Activated B cell treated with CpG ODN at 0.5 μM for 24 hours (primary cell): Measurements from ENCODE around the gene CCR7. TPM values are rescaled to one million over a fixed set of nuclear protein-coding genes. Genes with fewer than 3 reads are reported as not detected.

Experiments used
- ATAC-seq: fragments of 200-7000 bp; cut with Tn5 transposase; one replicate; pipeline ENCODE4 v1.10.0; 2021; ENCODE audit warnings: low read depth, mild to moderate bottlenecking, moderate library complexity
- CTCF ChIA-PET: fragments of 350-600 bp; sonication (Branson Sonifier 250); formaldehyde crosslinking; loops from one replicate; lab custom pipeline; 2021; ENCODE audit warnings: antibody characterized with exemption; lab: Charles Lee
- POLR2A ChIA-PET: fragments of 350-600 bp; sonication (Branson Sonifier 250); formaldehyde crosslinking; loops from one replicate; lab custom pipeline; 2021; ENCODE audit warnings: antibody characterized with exemption; lab: Charles Lee
- DNase-seq: peaks from one replicate; pipeline ENCODE4 v3.0.0; 2022
- H3K27ac Mint-ChIP-seq: one replicate; pipeline ENCODE4 v1.8.0; 2020; ENCODE audit warnings: mixed read lengths
- H3K27me3 Mint-ChIP-seq: one replicate; pipeline ENCODE4 v1.8.0; 2021; ENCODE audit warnings: mixed read lengths
- H3K36me3 Mint-ChIP-seq: one replicate; pipeline ENCODE4 v1.8.0; 2021; ENCODE audit warnings: low read depth, mixed read lengths
- H3K4me1 Mint-ChIP-seq: one replicate; pipeline ENCODE4 v1.8.0; 2021; ENCODE audit warnings: mixed read lengths
- H3K4me3 Mint-ChIP-seq: one replicate; pipeline ENCODE4 v1.8.0; 2020; ENCODE audit warnings: mild to moderate bottlenecking, mixed read lengths
- H3K9me3 Mint-ChIP-seq: one replicate; pipeline ENCODE4 v1.8.0; 2020; ENCODE audit warnings: mixed read lengths
- CTCF ChIP-seq: fragments of 200-600 bp; IDR thresholded peaks from one replicate; pipeline ENCODE4 v1.8.0; 2022; ENCODE audit warnings: antibody characterized with exemption, mild to moderate bottlenecking
- intact Hi-C: fragments of 100-400 bp; cut with micrococcal nuclease; formaldehyde crosslinking; loops from one replicate; pipeline ENCODE4 v1.15.1; 2024
- total RNA-seq: library from RNA; stranded (reverse); gene quantifications from 2 replicates; pipeline ENCODE4 v1.2.3, GENCODE V29; 2022

CCR7 gene
- total RNA-seq, 1 donor from 2014 or later: 572 TPM

- H3K27ac Mint-ChIP-seq: peak overlapping the region; percentile 53
- ATAC-seq (no peak), DNase-seq (no peak)
- POLR2A ChIA-PET: interaction anchor here (0.8 to 40.7 kb wide), 7 partner anchors 7 to 57 kb away, joined by 3 to 1450 read pairs (median 8); partner anchors contain the start of gene CCR7
- H3K4me1 Mint-ChIP-seq: peaks cover 77% of the 10 kb centered on the region
- peaks cover 14% of the 10 kb centered on the region for H3K9me3 Mint-ChIP-seq
- no peaks in the 10 kb centered on the region for H3K27me3 Mint-ChIP-seq
- CTCF ChIA-PET: interaction anchor here (0.8 to 1.5 kb wide), 3 partner anchors 9 to 52 kb away, joined by 3 to 4 read pairs (median 3); no protein-coding TSS in a partner anchor
- peaks cover 44% of the 10 kb centered on the region for H3K36me3 Mint-ChIP-seq
- H3K4me3 Mint-ChIP-seq: no peak overlapping the region
- no peak for TF ChIP-seq CTCF
- intact Hi-C loops: no loop called here
These were observed 2.1 kb upstream of the CCR7 start for GRCh38 chr17:40567377-40567776.

GRCh38 chr17:40565769-40566409, 617 bp upstream of the CCR7 start:
- Mint-ChIP-seq H3K4me3 (peak overlapping the region; percentile 89), H3K36me3 (peaks cover 44% of the 10 kb centered on the region), H3K27me3 (no peaks in the 10 kb centered on the region), H3K9me3 (peaks cover under 1% of the 10 kb centered on the region), H3K27ac (peak overlapping the region; percentile 99), H3K4me1 (peaks cover 76% of the 10 kb centered on the region)
- no peak for TF ChIP-seq CTCF
- POLR2A ChIA-PET: interaction anchor here (0.6 to 40.7 kb wide), 11 partner anchors 5 to 241 kb away, joined by 3 to 1885 read pairs (median 15); partner anchors contain the start of gene CCR7
- no peak for ATAC-seq
- DNase-seq: no peak
- intact Hi-C loops: loop anchor here (1.0 kb wide), 3 partner anchors 11 to 49 kb away; no protein-coding TSS in a partner anchor
- CTCF ChIA-PET: interaction anchor here (16.7 kb wide), 1 partner anchor 50 kb away, joined by 426 read pairs; no protein-coding TSS in a partner anchor

GRCh38 chr17:40564195-40564882, 933 bp downstream of the CCR7 start:
- peak overlapping the region; percentile 99 for H3K27ac Mint-ChIP-seq
- H3K9me3 Mint-ChIP-seq: no peaks in the 10 kb centered on the region
- DNase-seq: no peak
- ChIA-PET POLR2A (interaction anchor here (0.6 to 40.7 kb wide), 28 partner anchors 4 to 1124 kb away, joined by 3 to 1885 read pairs (median 8); partner anchors contain the start of genes CCR7, IGFBP4, SMARCE1 and TOP2A), CTCF (interaction anchor here (0.9 to 16.7 kb wide), 6 partner anchors 9 to 60 kb away, joined by 3 to 426 read pairs (median 5); no protein-coding TSS in a partner anchor)
- TF ChIP-seq CTCF: no peak
- peak overlapping the region; percentile 89 for H3K4me3 Mint-ChIP-seq
- H3K4me1 Mint-ChIP-seq: peaks cover 75% of the 10 kb centered on the region
- intact Hi-C loops: loop anchor here (5.0 kb wide), 2 partner anchors 163 to 253 kb away; no protein-coding TSS in a partner anchor
- no peaks in the 10 kb centered on the region for H3K27me3 Mint-ChIP-seq
- H3K36me3 Mint-ChIP-seq: peaks cover 59% of the 10 kb centered on the region
- ATAC-seq: no peak

- H3K4me3 Mint-ChIP-seq: peak overlapping the region; percentile 89
- ChIA-PET POLR2A (interaction anchor here (0.6 to 40.7 kb wide), 29 partner anchors 3 to 1363 kb away, joined by 3 to 1885 read pairs (median 6); partner anchors contain the start of genes CCR7, EIF1, IGFBP4 and RPL19), CTCF (interaction anchor here (0.7 to 16.7 kb wide), 8 partner anchors 10 to 1099 kb away, joined by 3 to 426 read pairs (median 3); no protein-coding TSS in a partner anchor)
- ATAC-seq: no peak
- H3K9me3 Mint-ChIP-seq: no peaks in the 10 kb centered on the region
- H3K4me1 Mint-ChIP-seq: peaks cover 77% of the 10 kb centered on the region
- no peaks in the 10 kb centered on the region for H3K27me3 Mint-ChIP-seq
- intact Hi-C loops: loop anchor here (5.0 kb wide), 2 partner anchors 164 to 254 kb away; no protein-coding TSS in a partner anchor
- DNase-seq: no peak
- H3K36me3 Mint-ChIP-seq: peaks cover 68% of the 10 kb centered on the region
- TF ChIP-seq CTCF: no peak
- peak overlapping the region; percentile 99 for H3K27ac Mint-ChIP-seq
These were observed 1.8 kb downstream of the CCR7 start for GRCh38 chr17:40563220-40564052.
